Caco-2 (cell line): ENCODE data around the gene LRRC73. TPM values are rescaled to one million over a fixed set of nuclear protein-coding genes. Genes with fewer than 3 reads are reported as not detected.

ENCODE experiments used
- BruUV-seq: library from RNA; stranded (reverse); fragments of 400-500 nt; replicated peaks from 2 replicates; lab custom pipeline; 2021; lab: Mats Ljungman, UMichigan
- CTCF ChIA-PET: fragments of 300-600 bp; sonication (Branson Sonifier 250); formaldehyde crosslinking; loops from one replicate; lab custom pipeline; 2022; ENCODE audit warnings: antibody characterized with exemption; lab: Charles Lee
- POLR2A ChIA-PET: fragments of 300-600 bp; sonication (Branson Sonifier 250); formaldehyde crosslinking; loops from one replicate; lab custom pipeline; 2022; ENCODE audit warnings: antibody characterized with exemption; lab: Charles Lee
- DNase-seq, 2 experiments: peaks; one replicate each; pipeline versions ENCODE4 v3.0.0 to v3.0.0-alpha.2; 2020 to 2022
- H3K27me3 ChIP-seq: replicated peaks from 2 replicates; pipeline ENCODE4 v1.6.0; 2011; ENCODE audit warnings: low read length; ENCODE audit not compliant: control insufficient read depth, insufficient read depth
- H3K36me3 ChIP-seq: 2 replicates; pipeline ENCODE4 v1.5.1; 2011; ENCODE audit warnings: low read length; ENCODE audit not compliant: control insufficient read depth, insufficient read depth
- H3K4me1 ChIP-seq: fragments of 250-450 bp; sonication (Bioruptor Pico); 2 replicates; pipeline ENCODE4 v1.5.1; 2020; ENCODE audit warnings: mild to moderate bottlenecking
- H3K4me3 ChIP-seq: 2 replicates; pipeline ENCODE4 v1.5.1; 2011; ENCODE audit warnings: low read depth, mild to moderate bottlenecking, control low read depth, low read length
- H3K9me3 ChIP-seq: fragments of 250-450 bp; sonication (Bioruptor Pico); 2 replicates; pipeline ENCODE4 v1.5.1; 2020; ENCODE audit warnings: mild to moderate bottlenecking, moderate library complexity
- H3K27ac Mint-ChIP-seq: one replicate; pipeline ENCODE4 v1.8.0; 2022; ENCODE audit warnings: mixed read lengths; ENCODE audit not compliant: unreplicated experiment
- H3K27me3 Mint-ChIP-seq: one replicate; pipeline ENCODE4 v1.8.0; 2022; ENCODE audit warnings: mixed read lengths; ENCODE audit not compliant: insufficient read depth, unreplicated experiment
- H3K36me3 Mint-ChIP-seq: one replicate; pipeline ENCODE4 v1.8.0; 2022; ENCODE audit warnings: mild to moderate bottlenecking, mixed read lengths; ENCODE audit not compliant: insufficient read depth, unreplicated experiment
- H3K4me1 Mint-ChIP-seq: one replicate; pipeline ENCODE4 v1.8.0; 2022; ENCODE audit warnings: low read depth, mixed read lengths; ENCODE audit not compliant: unreplicated experiment
- H3K4me3 Mint-ChIP-seq: one replicate; pipeline ENCODE4 v1.8.0; 2022; ENCODE audit warnings: mild to moderate bottlenecking, moderate library complexity, mixed read lengths; ENCODE audit not compliant: unreplicated experiment
- H3K9me3 Mint-ChIP-seq: one replicate; pipeline ENCODE4 v1.8.0; 2022; ENCODE audit warnings: mixed read lengths; ENCODE audit not compliant: unreplicated experiment
- CTCF ChIP-seq, 2 experiments: fragments of 200-600 bp in 1 of 2; IDR thresholded peaks; 1 replicate in 1 of 2; 2 replicates in 1 of 2; pipeline versions ENCODE4 v1.5.1 to v1.8.0; 2011 to 2022; ENCODE audit warnings: antibody characterized with exemption in 1 of 2, control low read depth in 1 of 2, inconsistent platforms in 1 of 2, low read depth in 1 of 2, low read length in 1 of 2, mild to moderate bottlenecking in 1 of 2, moderate library complexity in 1 of 2; ENCODE audit not compliant: insufficient read depth in 1 of 2, severe bottlenecking in 1 of 2, unreplicated experiment in 1 of 2
- intact Hi-C: fragments of 100-400 bp; cut with micrococcal nuclease; formaldehyde crosslinking; loops from one replicate; pipeline ENCODE4 v1.10.0; 2022; ENCODE audit not compliant: unreplicated experiment
- total RNA-seq: library from RNA; stranded (reverse); gene quantifications from 2 replicates; pipeline ENCODE4 v1.2.3, GENCODE V29; 2022

Gene LRRC73
- total RNA-seq, 1 experiment from 2014 or later = 0.14 TPM

- intact Hi-C loops = no loop called here
- Mint-ChIP-seq H3K4me3 (no peak overlapping the region), H3K27ac (no peak overlapping the region), H3K9me3 (no peaks in the 10 kb centered on the region), H3K4me1 (peaks cover 25% of the 10 kb centered on the region), H3K36me3 (peaks cover 10% of the 10 kb centered on the region), H3K27me3 (no peaks in the 10 kb centered on the region)
- BruUV-seq = no TSS peak
- POLR2A ChIA-PET = no interaction called here
- no peak overlapping the region for H3K4me3 ChIP-seq
- H3K27me3 ChIP-seq = no peaks in the 10 kb centered on the region
- H3K9me3 ChIP-seq = no peaks in the 10 kb centered on the region
- TF ChIP-seq CTCF (IDR thresholded peaks at IDR 0.05; ENCODE audit: insufficient read depth in 1 of 2, low read depth in 1 of 2, low read length in 1 of 2, severe bottlenecking in 1 of 2, unreplicated experiment in 1 of 2) = no peak
- CTCF ChIA-PET = no interaction called here
- no peak for DNase-seq
- no peaks in the 10 kb centered on the region for H3K36me3 ChIP-seq
- peaks cover 17% of the 10 kb centered on the region; the same call in 1 of the 2 replicates for H3K4me1 ChIP-seq
Measured at GRCh38 chr6:43481075-43481474, 29.1 kb downstream of the LRRC73 start.

DNA sequence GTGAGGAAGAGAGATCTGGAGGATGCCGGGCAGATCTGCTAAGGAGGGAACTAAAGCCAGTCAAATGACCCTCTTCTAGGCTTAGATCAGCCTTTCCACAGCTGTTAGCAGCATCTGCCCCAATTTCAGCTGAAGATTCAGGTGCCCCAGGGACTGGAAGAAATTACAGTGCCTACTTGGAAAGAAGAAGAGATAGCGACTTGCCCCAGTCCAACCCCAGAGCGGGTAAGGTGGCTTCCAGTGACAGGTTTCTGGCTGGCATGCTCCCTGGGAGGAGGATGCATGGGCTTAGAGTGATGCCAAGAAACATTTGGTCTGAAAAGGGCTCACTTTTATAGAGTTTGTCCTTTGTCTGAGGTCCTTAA lies 32.2 kb downstream of the LRRC73 start:
- peak overlapping the region; percentile 97 for H3K27ac Mint-ChIP-seq
- ChIA-PET CTCF (interaction anchor here (0.7 to 1.2 kb wide), 5 partner anchors 16 to 1708 kb away, joined by 3 to 7 read pairs (median 3); no protein-coding TSS in a partner anchor), POLR2A (interaction anchor here (0.6 to 1.1 kb wide), 8 partner anchors 15 to 494 kb away, joined by 3 to 7 read pairs (median 4); partner anchors contain the start of genes CUL9, POLR1C, PPP2R5D and YIPF3)
- intact Hi-C loops = no loop called here
- no peaks in the 10 kb centered on the region for H3K27me3 Mint-ChIP-seq
- H3K36me3 ChIP-seq = no peaks in the 10 kb centered on the region
- peaks cover 25% of the 10 kb centered on the region for H3K4me1 Mint-ChIP-seq
- H3K9me3 ChIP-seq = no peaks in the 10 kb centered on the region
- peaks cover 10% of the 10 kb centered on the region for H3K36me3 Mint-ChIP-seq
- H3K4me3 ChIP-seq = peak overlapping the region; percentile 68
- peaks cover 17% of the 10 kb centered on the region; the same call in 1 of the 2 replicates for H3K4me1 ChIP-seq
- TSS peak; percentile 41 for BruUV-seq
- no peaks in the 10 kb centered on the region for H3K9me3 Mint-ChIP-seq
- no peak for DNase-seq
- TF ChIP-seq CTCF (IDR thresholded peaks at IDR 0.05; ENCODE audit: insufficient read depth in 1 of 2, low read depth in 1 of 2, low read length in 1 of 2, severe bottlenecking in 1 of 2, unreplicated experiment in 1 of 2) = no peak
- H3K4me3 Mint-ChIP-seq = peak overlapping the region; percentile 97
- no peaks in the 10 kb centered on the region for H3K27me3 ChIP-seq

DNA sequence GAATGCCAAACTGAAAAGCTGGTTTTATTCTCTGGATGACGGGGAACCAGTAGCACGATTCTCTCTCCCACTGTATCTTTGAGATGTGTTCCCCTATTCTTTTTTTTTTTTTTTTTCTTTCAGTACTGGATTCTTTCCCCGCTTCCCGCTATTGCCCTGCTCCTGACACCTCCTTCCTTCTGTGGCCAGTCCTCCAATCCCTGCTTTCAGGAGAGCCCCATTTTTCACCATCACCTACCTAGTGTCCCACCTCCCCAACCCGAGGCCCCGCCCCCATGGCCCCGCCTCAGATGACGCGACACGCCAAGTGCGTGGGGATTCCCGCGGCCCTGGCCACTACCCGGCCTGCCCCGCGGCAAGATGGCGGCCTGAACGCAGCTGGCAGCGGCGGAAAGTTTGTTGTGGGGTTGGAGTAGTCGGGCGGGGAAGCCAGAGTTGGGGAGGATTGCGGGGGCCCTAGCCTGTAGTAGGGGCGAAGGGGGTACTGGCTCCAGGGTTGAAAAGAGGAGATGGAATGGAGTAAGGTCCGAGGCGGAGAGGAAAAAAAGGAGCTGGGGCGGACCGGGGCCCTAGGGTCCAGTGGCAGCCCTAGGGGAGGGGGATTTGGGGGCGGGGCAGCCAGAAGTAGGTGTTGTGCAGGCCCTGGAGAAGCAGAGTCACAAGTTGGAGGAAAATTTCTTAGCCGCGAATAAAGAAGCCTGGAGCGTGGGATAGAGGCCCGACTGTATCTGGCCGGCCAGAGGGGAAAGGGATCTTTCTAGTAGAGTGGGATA lies 32.7 kb downstream of the LRRC73 start, which contains the start of gene TJAP1:
Gene TJAP1 (plus strand): TSS at position 336 of the 773 bp plus-strand sequence. CDS start 21,432 bp downstream, outside the sequence.
- H3K4me1 ChIP-seq = peaks cover 17% of the 10 kb centered on the region; the same call in 1 of the 2 replicates
- Mint-ChIP-seq H3K4me3 (peak within 1 kb of the TSS; percentile 97), H3K9me3 (no peaks in the 10 kb centered on the region), H3K27me3 (no peaks in the 10 kb centered on the region), H3K27ac (peak within 1 kb of the TSS; percentile 97), H3K4me1 (peaks cover 25% of the 10 kb centered on the region), H3K36me3 (peaks cover 10% of the 10 kb centered on the region)
- H3K27me3 ChIP-seq = no peaks in the 10 kb centered on the region
- no peaks in the 10 kb centered on the region for H3K36me3 ChIP-seq
- BruUV-seq = no TSS peak
- peak; percentile 93 to 96 for DNase-seq
- intact Hi-C loops = loop anchor here (1.0 kb wide), 1 partner anchor 41 kb away; no protein-coding TSS in a partner anchor
- no peaks in the 10 kb centered on the region for H3K9me3 ChIP-seq
- ChIA-PET POLR2A (interaction anchor here (0.5 to 1.1 kb wide), 11 partner anchors 14 to 493 kb away, joined by 3 to 7 read pairs (median 4); partner anchors contain the start of genes CUL9, DLK2, POLR1C and PPP2R5D), CTCF (interaction anchor here (0.5 to 1.2 kb wide), 8 partner anchors 16 to 1709 kb away, joined by 3 to 12 read pairs (median 3); no protein-coding TSS in a partner anchor)
- H3K4me3 ChIP-seq = peak within 1 kb of the TSS; percentile 68
- no peak for TF ChIP-seq CTCF (IDR thresholded peaks at IDR 0.05; ENCODE audit: insufficient read depth in 1 of 2, low read depth in 1 of 2, low read length in 1 of 2, severe bottlenecking in 1 of 2, unreplicated experiment in 1 of 2)
